Measurements from ENCODE around the gene DVL3. TPM values are rescaled to one million over a fixed set of nuclear protein-coding genes. Genes with fewer than 3 reads are reported as not detected.

DVL3 gene
- total and polyA plus RNA-seq, 10 of the 15 experiments (the other 5 are each of a cell fraction or from before 2014, with no cell fraction given) = 2.2 to 39.7 (median 14.5) TPM

DNA sequence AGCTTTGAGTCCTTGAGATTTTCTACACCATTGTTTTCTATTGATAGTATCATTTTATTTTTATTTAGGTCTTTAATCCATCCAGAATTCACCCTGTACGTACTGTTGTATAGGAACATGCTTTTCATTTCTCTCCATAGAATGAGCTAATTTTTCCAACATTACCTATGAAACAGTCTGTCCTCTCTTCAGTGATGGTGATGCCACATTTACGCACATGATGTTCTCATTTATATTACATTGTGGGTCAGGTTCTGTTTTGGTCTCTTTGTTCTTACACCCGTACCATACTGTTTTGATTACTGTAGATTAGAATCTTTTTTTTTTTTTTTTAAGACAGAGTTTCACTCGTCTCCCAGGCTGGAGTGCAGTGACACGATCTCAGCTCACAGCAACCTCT is 56.5 kb downstream of the DVL3 start:
- TF ChIP-seq FOXK2 (IDR thresholded peaks at IDR 0.05) (no peak), ZNF274 (IDR thresholded peaks at IDR 0.05; ENCODE audit: insufficient read depth, insufficient read length) (no peak)
- TF ChIP-seq, protein P1, sequence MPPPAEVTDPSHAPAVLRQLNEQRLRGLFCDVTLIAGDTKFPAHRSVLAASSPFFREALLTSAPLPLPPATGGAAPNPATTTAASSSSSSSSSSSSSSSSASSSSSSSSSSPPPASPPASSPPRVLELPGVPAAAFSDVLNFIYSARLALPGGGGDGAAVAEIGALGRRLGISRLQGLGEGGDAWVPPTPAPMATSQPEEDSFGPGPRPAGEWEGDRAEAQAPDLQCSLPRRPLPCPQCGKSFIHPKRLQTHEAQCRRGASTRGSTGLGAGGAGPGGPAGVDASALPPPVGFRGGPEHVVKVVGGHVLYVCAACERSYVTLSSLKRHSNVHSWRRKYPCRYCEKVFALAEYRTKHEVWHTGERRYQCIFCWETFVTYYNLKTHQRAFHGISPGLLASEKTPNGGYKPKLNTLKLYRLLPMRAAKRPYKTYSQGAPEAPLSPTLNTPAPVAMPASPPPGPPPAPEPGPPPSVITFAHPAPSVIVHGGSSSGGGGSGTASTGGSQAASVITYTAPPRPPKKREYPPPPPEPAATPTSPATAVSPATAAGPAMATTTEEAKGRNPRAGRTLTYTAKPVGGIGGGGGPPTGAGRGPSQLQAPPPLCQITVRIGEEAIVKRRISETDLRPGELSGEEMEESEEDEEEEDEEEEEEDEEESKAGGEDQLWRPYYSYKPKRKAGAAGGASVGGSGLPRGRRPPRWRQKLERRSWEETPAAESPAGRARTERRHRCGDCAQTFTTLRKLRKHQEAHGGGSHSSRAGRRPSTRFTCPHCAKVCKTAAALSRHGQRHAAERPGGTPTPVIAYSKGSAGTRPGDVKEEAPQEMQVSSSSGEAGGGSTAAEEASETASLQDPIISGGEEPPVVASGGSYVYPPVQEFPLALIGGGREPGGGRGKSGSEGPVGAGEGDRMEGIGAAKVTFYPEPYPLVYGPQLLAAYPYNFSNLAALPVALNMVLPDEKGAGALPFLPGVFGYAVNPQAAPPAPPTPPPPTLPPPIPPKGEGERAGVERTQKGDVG (CRISPR knock-in tag; IDR thresholded peaks at IDR 0.05) = no peak
- Histone ChIP-seq H3K27ac (ENCODE audit: control insufficient read depth, insufficient read depth) (no peak overlapping the region), H3K9ac (ENCODE audit: control insufficient read depth, insufficient read depth, low read length) (no peak overlapping the region), H2AFZ (ENCODE audit: control insufficient read depth, low read depth, low read length) (no peak overlapping the region), H3K4me2 (ENCODE audit: control insufficient read depth, insufficient read depth) (no peak overlapping the region), H3K9me3 (replicated peaks; ENCODE audit: control insufficient read depth, insufficient read depth, low read length) (no peaks in the 10 kb centered on the region), H4K20me1 (ENCODE audit: control insufficient read depth, insufficient read depth) (no peaks in the 10 kb centered on the region), H3K36me3 (ENCODE audit: control insufficient read depth in 2 of 2, insufficient read depth in 2 of 2, low read length in 1 of 2) (no peaks in the 10 kb centered on the region), H3K79me2 (ENCODE audit: control insufficient read depth, insufficient read depth, low read length) (no peaks in the 10 kb centered on the region), H3K4me1 (ENCODE audit: control insufficient read depth, insufficient read depth, low read length) (no peaks in the 10 kb centered on the region), H3K4me3 (no peak overlapping the region), H3K27me3 (replicated peaks in 1 of 2; ENCODE audit: control insufficient read depth in 2 of 2, insufficient read depth in 2 of 2, low read length in 1 of 2) (peaks cover under 1 to 4% of the 10 kb centered on the region in 2 experiments; a peak in 3 of 4 replicates)
- BruUV-seq (replicated peaks) = no TSS peak
- intact Hi-C loops (cut with micrococcal nuclease; ENCODE audit: unreplicated experiment) = no loop called here
- DNase-seq (ENCODE audit: low read depth, low spot score) = no peak
- 44% methylated on average over 5 of the region's 5 CpGs for WGBS (ENCODE audit: insufficient coverage, insufficient replicate concordance, low lambda C conversion rate, missing lambda C conversion rate)
- no peak for ATAC-seq
- ChIA-PET RAD21 (ENCODE audit: unreplicated experiment) (no interaction called here), SMC1A (ENCODE audit: uncharacterized antibody, unreplicated experiment) (no interaction called here), CTCF (no interaction called here), POLR2A (no interaction called here)
- FAIRE-seq = no peak
- in situ Hi-C loops (cut with MboI) = no loop called here

DNA sequence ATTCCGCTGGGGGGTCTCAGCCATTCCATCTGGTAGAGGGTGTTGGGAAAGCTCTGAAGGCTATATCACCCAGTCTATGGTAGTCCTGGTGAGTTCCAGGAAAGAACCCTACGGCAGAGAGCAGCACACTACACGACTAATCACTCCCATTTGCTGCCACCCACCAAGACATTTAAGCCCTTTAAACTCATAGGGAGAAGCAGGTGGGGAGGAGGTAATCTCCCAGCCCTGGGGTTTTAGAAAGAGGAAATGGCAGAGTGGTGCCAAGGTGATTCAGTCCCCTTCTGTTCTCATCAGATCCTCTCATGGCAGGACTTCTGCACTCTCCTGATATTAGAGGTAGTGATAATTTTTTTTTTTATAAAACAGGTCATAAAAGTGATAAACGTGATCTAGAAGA is 63.6 kb downstream of the DVL3 start:
- in situ Hi-C loops (cut with MboI) = no loop called here

More for the DNA sequence above, 63.6 kb downstream of the DVL3 start:
- RAD21 ChIA-PET (ENCODE audit: unreplicated experiment) = no interaction called here
- WGBS (ENCODE audit: insufficient coverage, insufficient replicate concordance, low lambda C conversion rate, missing lambda C conversion rate) = 41% methylated on average over 4 of the region's 4 CpGs
- POLR2A ChIA-PET = no interaction called here
- FAIRE-seq (no peak), DNase-seq (ENCODE audit: low read depth, low spot score) (no peak), ATAC-seq (no peak)
- no TSS peak for BruUV-seq (replicated peaks)
- Histone ChIP-seq H3K79me2 (ENCODE audit: control insufficient read depth, insufficient read depth, low read length) (no peaks in the 10 kb centered on the region), H3K4me2 (ENCODE audit: control insufficient read depth, insufficient read depth) (no peak overlapping the region), H4K20me1 (ENCODE audit: control insufficient read depth, insufficient read depth) (no peaks in the 10 kb centered on the region), H3K9me3 (replicated peaks; ENCODE audit: control insufficient read depth, insufficient read depth, low read length) (no peaks in the 10 kb centered on the region), H3K27me3 (replicated peaks in 1 of 2; ENCODE audit: control insufficient read depth in 2 of 2, insufficient read depth in 2 of 2, low read length in 1 of 2) (no peaks in the 10 kb centered on the region; a peak in 1 of 4 replicates), H3K4me1 (ENCODE audit: control insufficient read depth, insufficient read depth, low read length) (no peaks in the 10 kb centered on the region), H3K36me3 (ENCODE audit: control insufficient read depth in 2 of 2, insufficient read depth in 2 of 2, low read length in 1 of 2) (no peaks in the 10 kb centered on the region), H3K27ac (ENCODE audit: control insufficient read depth, insufficient read depth) (no peak overlapping the region), H3K4me3 (no peak overlapping the region), H2AFZ (ENCODE audit: control insufficient read depth, low read depth, low read length) (no peak overlapping the region), H3K9ac (ENCODE audit: control insufficient read depth, insufficient read depth, low read length) (no peak overlapping the region)
- TF ChIP-seq, protein P2, sequence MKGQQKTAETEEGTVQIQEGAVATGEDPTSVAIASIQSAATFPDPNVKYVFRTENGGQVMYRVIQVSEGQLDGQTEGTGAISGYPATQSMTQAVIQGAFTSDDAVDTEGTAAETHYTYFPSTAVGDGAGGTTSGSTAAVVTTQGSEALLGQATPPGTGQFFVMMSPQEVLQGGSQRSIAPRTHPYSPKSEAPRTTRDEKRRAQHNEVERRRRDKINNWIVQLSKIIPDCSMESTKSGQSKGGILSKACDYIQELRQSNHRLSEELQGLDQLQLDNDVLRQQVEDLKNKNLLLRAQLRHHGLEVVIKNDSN (IDR thresholded peaks at IDR 0.05; ENCODE audit: borderline replicate concordance, extremely low read length, insufficient read depth, low read depth, low read length) = no peak
- TF ChIP-seq TARDBP (IDR thresholded peaks at IDR 0.05; ENCODE audit: borderline replicate concordance) = no peak
- TF ChIP-seq SIN3A (IDR thresholded peaks at IDR 0.05; ENCODE audit: low read depth, low read length) = no peak
- no peak for TF ChIP-seq SREBF2 (IDR thresholded peaks at IDR 0.05; ENCODE audit: low read length)
- TF ChIP-seq, protein P3, sequence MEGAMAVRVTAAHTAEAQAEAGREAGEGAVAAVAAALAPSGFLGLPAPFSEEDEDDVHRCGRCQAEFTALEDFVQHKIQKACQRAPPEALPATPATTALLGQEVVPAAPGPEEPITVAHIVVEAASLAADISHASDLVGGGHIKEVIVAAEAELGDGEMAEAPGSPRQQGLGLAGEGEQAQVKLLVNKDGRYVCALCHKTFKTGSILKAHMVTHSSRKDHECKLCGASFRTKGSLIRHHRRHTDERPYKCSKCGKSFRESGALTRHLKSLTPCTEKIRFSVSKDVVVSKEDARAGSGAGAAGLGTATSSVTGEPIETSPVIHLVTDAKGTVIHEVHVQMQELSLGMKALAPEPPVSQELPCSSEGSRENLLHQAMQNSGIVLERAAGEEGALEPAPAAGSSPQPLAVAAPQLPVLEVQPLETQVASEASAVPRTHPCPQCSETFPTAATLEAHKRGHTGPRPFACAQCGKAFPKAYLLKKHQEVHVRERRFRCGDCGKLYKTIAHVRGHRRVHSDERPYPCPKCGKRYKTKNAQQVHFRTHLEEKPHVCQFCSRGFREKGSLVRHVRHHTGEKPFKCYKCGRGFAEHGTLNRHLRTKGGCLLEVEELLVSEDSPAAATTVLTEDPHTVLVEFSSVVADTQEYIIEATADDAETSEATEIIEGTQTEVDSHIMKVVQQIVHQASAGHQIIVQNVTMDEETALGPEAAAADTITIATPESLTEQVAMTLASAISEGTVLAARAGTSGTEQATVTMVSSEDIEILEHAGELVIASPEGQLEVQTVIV (IDR thresholded peaks at IDR 0.05; ENCODE audit: borderline replicate concordance, partially characterized antibody) = no peak
- intact Hi-C loops (cut with micrococcal nuclease; ENCODE audit: unreplicated experiment) = no loop called here
- CTCF ChIA-PET = interaction anchor here (0.5 to 3.6 kb wide), 2 partner anchors 9 to 203 kb away, joined by 4 to 19 read pairs; no protein-coding TSS in a partner anchor
- SMC1A ChIA-PET (ENCODE audit: uncharacterized antibody, unreplicated experiment) = interaction anchor here (0.9 kb wide), 1 partner anchor 326 kb away, joined by 3 read pairs; no protein-coding TSS in a partner anchor
